GM12875 (cell line): ENCODE measurements around the gene FAM43A.

Source experiments
- H3K4me3 ChIP-seq: one replicate; pipeline ENCODE4 v1.5.1; 2011; ENCODE audit warnings: low read depth, low read length, control low read depth
- CTCF ChIP-seq: IDR thresholded peaks from 2 replicates; pipeline ENCODE4 v1.5.1; 2011; ENCODE audit warnings: low read depth, mild to moderate bottlenecking, control low read depth, inconsistent platforms, low read length, moderate library complexity, borderline replicate concordance; ENCODE audit not compliant: insufficient read depth

FAM43A gene

GRCh38 chr3:194689493-194689944 lies 3.8 kb downstream of the FAM43A start:
- TF ChIP-seq CTCF: no peak
- H3K4me3 ChIP-seq: peak overlapping the region; percentile 19

GRCh38 chr3:194690501-194691372 lies 5.1 kb downstream of the FAM43A start:
- no peak for TF ChIP-seq CTCF
- peak overlapping the region; percentile 11 for H3K4me3 ChIP-seq

- peak overlapping the region; percentile 11 for H3K4me3 ChIP-seq
Observed at GRCh38 chr3:194691481-194692283, 6.0 kb downstream of the FAM43A start.

GRCh38 chr3:194696702-194697101 lies 11.0 kb downstream of the FAM43A start:
- no peak overlapping the region for H3K4me3 ChIP-seq
- TF ChIP-seq CTCF: no peak

More at GRCh38 chr3:194691481-194692283, 6.0 kb downstream of the FAM43A start:
- no peak for TF ChIP-seq CTCF

- no peak overlapping the region for H3K4me3 ChIP-seq
- TF ChIP-seq CTCF: no peak
Observed at GRCh38 chr3:194702545-194702944, 16.9 kb downstream of the FAM43A start.

GRCh38 chr3:194705227-194705626 lies 19.5 kb downstream of the FAM43A start:
- TF ChIP-seq CTCF: no peak
- H3K4me3 ChIP-seq: no peak overlapping the region
